ENCODE results near the gene USP25.

The USP25 gene

DNA sequence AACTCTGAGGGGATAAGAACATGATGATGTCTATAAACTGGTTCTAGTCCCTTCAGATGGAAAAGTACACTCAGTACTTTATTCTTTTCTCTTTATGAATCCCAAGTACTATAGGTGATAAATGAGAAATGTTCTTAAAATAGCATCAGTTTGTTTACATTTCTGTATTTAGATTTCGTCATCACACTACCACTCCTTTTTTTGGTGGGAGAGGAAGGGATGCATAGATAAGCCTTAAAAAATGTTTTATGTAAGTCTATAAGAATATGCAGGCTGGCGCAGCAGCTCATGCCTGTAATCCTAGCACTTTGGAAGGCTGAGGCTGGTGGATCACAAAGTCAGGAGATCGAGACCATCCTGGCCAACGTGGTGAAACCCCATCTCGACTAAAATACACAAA lies 144.8 kb downstream of the USP25 start:
- TF ChIP-seq, protein P1, sequence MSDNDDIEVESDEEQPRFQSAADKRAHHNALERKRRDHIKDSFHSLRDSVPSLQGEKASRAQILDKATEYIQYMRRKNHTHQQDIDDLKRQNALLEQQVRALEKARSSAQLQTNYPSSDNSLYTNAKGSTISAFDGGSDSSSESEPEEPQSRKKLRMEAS (IDR thresholded peaks at IDR 0.05; ENCODE audit: low read depth, low read length) = no peak
- no peak overlapping the region for H3K4me3 ChIP-seq (ENCODE audit: low read depth, low read length)
- DNase-seq (ENCODE audit: low read depth) = no peak

DNA sequence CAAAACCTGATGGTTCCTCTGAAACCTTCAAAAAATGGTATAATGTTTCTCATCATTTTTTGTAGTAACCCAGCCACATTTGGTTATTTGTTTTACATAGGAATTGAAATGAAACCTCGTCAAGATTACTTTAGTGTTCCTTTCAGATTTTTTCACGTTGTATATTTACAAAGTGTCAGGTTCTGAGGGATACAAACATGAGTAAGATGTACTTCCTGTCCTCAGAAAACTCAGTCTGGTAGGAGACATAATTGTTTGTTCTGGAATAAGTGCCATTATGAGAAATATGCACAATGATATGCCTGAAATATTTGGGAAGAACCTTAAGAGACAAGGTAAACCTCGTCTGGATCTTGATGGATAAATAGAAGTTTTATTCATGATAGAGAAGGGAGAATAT lies 145.5 kb downstream of the USP25 start:
- H3K4me3 ChIP-seq (ENCODE audit: low read depth, low read length) = no peak overlapping the region
- TF ChIP-seq POLR2A (IDR thresholded peaks at IDR 0.05; ENCODE audit: extremely low read depth, insufficient read length) = no peak
- TF ChIP-seq, protein P2, sequence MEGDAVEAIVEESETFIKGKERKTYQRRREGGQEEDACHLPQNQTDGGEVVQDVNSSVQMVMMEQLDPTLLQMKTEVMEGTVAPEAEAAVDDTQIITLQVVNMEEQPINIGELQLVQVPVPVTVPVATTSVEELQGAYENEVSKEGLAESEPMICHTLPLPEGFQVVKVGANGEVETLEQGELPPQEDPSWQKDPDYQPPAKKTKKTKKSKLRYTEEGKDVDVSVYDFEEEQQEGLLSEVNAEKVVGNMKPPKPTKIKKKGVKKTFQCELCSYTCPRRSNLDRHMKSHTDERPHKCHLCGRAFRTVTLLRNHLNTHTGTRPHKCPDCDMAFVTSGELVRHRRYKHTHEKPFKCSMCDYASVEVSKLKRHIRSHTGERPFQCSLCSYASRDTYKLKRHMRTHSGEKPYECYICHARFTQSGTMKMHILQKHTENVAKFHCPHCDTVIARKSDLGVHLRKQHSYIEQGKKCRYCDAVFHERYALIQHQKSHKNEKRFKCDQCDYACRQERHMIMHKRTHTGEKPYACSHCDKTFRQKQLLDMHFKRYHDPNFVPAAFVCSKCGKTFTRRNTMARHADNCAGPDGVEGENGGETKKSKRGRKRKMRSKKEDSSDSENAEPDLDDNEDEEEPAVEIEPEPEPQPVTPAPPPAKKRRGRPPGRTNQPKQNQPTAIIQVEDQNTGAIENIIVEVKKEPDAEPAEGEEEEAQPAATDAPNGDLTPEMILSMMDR (IDR thresholded peaks at IDR 0.05; ENCODE audit: low read depth, low read length) = no peak
- TF ChIP-seq MYC (IDR thresholded peaks at IDR 0.05; ENCODE audit: low read depth, low read length) = no peak
- no peak for DNase-seq (ENCODE audit: low read depth)

DNA sequence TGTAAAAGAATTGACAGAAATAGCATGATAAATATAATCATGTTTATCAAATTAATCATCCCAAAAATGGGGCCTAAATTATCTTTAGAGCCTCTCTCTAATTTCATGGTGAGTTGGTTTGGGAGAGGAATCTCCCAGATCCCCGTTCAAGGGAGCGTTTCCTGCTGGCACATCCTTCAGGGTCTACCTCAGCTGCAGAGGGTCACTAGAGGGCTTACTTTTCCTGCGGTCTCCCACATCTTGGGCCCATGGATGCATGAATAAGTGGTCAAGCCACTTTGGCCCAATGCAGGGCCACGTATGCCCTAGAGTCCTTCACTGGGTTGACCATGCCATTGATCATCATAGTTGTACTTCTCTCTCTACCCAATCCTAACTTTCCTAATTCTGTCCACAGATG lies 164.1 kb downstream of the USP25 start:
- DNase-seq (ENCODE audit: low read depth) = no peak

DNA sequence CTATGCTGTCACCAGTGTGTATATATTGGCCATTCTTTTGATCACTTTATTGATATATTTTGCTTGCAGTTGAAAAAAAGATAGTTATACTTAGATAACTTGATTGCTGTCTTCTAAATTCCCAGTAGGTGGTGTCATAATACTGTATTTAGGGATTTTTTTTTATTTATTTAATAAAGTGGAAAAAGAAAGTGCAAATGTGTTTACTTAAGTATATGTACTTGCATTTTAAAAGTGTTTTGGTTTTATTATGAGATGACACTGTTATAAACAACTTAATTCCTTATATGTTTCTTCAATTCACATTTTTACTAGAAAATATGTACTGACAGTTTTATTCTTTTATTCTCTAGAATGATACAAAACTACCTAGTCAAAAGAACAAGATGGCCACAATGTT lies 164.8 kb downstream of the USP25 start:
- TF ChIP-seq POLR2A (IDR thresholded peaks at IDR 0.05; ENCODE audit: extremely low read depth, insufficient read length) (no peak), MYC (IDR thresholded peaks at IDR 0.05; ENCODE audit: low read depth, low read length) (no peak)
- TF ChIP-seq, protein P2 (IDR thresholded peaks at IDR 0.05; ENCODE audit: low read depth, low read length) = no peak
- TF ChIP-seq, protein P1 (IDR thresholded peaks at IDR 0.05; ENCODE audit: low read depth, low read length) = no peak
- DNase-seq (ENCODE audit: low read depth) = peak; percentile 5
- H3K4me3 ChIP-seq (ENCODE audit: low read depth, low read length) = no peak overlapping the region

More for the DNA sequence above, 164.1 kb downstream of the USP25 start:
- TF ChIP-seq POLR2A (IDR thresholded peaks at IDR 0.05; ENCODE audit: extremely low read depth, insufficient read length) = no peak
- no peak for TF ChIP-seq MYC (IDR thresholded peaks at IDR 0.05; ENCODE audit: low read depth, low read length)
- TF ChIP-seq, protein P2 (IDR thresholded peaks at IDR 0.05; ENCODE audit: low read depth, low read length) = no peak
- no peak overlapping the region for H3K4me3 ChIP-seq (ENCODE audit: low read depth, low read length)

DNA sequence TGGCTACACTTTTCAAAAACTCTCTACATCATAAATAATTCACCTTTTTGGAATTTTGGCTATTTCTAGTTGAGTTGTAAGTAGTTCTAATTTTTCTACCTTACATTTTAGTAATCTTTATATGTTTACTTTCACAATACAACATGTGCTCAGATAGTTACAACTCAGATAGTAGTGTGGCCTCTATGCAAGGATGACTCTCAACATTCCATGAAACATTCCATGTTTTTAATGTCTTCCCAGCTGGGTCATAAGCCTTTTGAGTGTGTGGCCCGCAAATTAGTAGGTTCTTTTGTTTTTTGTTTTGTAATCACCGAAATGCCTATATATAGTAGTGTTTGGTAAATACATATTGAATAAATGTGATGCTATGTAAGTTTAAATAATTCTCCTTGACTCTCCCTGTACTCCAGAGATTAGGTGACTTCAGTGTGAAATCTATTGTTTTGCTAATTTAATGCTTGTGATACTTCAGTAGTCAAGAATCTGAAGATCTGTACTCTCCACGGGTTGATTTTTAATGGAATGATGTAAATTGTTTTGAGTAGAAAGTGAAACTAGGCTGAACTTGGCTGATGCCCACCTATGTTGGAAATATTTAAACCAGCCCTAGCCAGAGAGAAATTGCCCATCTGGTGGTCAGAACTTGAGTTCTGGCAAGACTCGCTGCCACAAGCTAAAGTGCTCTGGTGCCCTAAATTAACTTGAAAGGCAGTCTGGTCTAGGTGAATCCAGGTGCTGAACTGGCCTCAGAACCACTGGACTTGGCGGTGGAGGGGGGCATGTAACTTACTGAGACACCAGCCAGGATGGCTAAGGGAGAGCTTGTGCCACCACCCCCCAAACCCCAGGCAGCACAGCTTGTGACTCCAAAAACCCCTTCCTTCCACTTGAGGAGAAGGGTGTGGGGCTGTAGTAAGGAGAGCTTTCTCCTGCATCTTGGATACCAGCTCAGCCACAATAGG lies 165.6 kb downstream of the USP25 start:
- H3K4me3 ChIP-seq (ENCODE audit: low read depth, low read length) = no peak overlapping the region
- TF ChIP-seq, protein P1 (IDR thresholded peaks at IDR 0.05; ENCODE audit: low read depth, low read length) = no peak
- TF ChIP-seq MYC (IDR thresholded peaks at IDR 0.05; ENCODE audit: low read depth, low read length) (no peak), POLR2A (IDR thresholded peaks at IDR 0.05; ENCODE audit: extremely low read depth, insufficient read length) (no peak)
- TF ChIP-seq, protein P2 (IDR thresholded peaks at IDR 0.05; ENCODE audit: low read depth, low read length) = no peak
- DNase-seq (ENCODE audit: low read depth) = no peak

DNA sequence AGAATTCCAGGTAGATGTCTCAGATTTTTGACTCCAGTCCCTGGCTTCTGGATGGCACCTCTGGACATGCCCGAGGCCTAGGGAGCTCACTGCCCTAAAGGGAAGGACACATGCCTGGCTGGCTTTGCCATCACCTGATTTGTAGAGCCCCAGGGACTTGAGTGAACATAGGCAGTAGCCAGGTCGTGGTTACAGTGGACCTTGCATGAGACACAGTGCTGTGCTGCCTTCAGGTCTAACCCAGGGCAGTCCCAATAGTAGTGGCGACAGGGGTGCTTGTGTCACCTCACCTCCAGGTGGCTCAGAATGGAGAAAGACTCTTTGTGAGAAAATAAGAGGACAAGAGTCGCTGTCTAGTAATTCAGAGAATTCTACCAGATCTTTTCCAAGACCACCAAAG lies 166.7 kb downstream of the USP25 start:
- no peak for TF ChIP-seq MYC (IDR thresholded peaks at IDR 0.05; ENCODE audit: low read depth, low read length)
- TF ChIP-seq, protein P2 (IDR thresholded peaks at IDR 0.05; ENCODE audit: low read depth, low read length) = no peak
- TF ChIP-seq, protein P1 (IDR thresholded peaks at IDR 0.05; ENCODE audit: low read depth, low read length) = no peak
- TF ChIP-seq POLR2A (IDR thresholded peaks at IDR 0.05; ENCODE audit: extremely low read depth, insufficient read length) = no peak
- H3K4me3 ChIP-seq (ENCODE audit: low read depth, low read length) = no peak overlapping the region
- DNase-seq (ENCODE audit: low read depth) = no peak
